Stimulated activated CD8-positive, alpha-beta memory T cell treated with anti-CD3 and anti-CD28 coated beads, Interleukin-7, amount 100 ng/mL, for 48 hours (primary cell): ENCODE data around the gene RNU5D-1.
"Not testable (repeated sequence)": the region's sequence is repeated elsewhere in the genome, so short reads cannot be mapped to it uniquely, and the experiment has no call there.

Experiments
- DNase-seq, 2 donors: peaks; one replicate each; pipeline ENCODE4 v3.0.0-alpha.2; 2020; ENCODE audit warnings: low read depth in 1 of 2; ENCODE audit errors: extremely low read depth in 1 of 2

The RNU5D-1 gene

GRCh38 chr1:44701141-44701573 lies 29.8 kb downstream of the RNU5D-1 start:
- no peak for DNase-seq

- DNase-seq, result no peak
These were observed 30.4 kb downstream of the RNU5D-1 start for GRCh38 chr1:44700573-44700972.

GRCh38 chr1:44699375-44699774 lies 31.6 kb downstream of the RNU5D-1 start:
- DNase-seq, result not testable (repeated sequence)

- no peak for DNase-seq
These were observed 32.8 kb downstream of the RNU5D-1 start for GRCh38 chr1:44698138-44698537.

GRCh38 chr1:44696789-44697345 lies 34.1 kb downstream of the RNU5D-1 start:
- no peak for DNase-seq

- DNase-seq, result no peak
These were observed 34.9 kb downstream of the RNU5D-1 start for GRCh38 chr1:44696101-44696500.

- no peak for DNase-seq
These were observed 35.3 kb downstream of the RNU5D-1 start for GRCh38 chr1:44695671-44696070.

GRCh38 chr1:44694863-44695478 lies 36.0 kb downstream of the RNU5D-1 start:
- DNase-seq, result no peak

- DNase-seq, result no peak
These were observed 37.1 kb downstream of the RNU5D-1 start for GRCh38 chr1:44693900-44694299.

- no peak for DNase-seq
These were observed 37.8 kb downstream of the RNU5D-1 start for GRCh38 chr1:44693159-44693558.

GRCh38 chr1:44689447-44689765 lies 41.6 kb downstream of the RNU5D-1 start:
- no peak for DNase-seq

- no peak for DNase-seq
These were observed 42.1 kb downstream of the RNU5D-1 start for GRCh38 chr1:44688760-44689446.

GRCh38 chr1:44685881-44686280 lies 45.1 kb downstream of the RNU5D-1 start:
- DNase-seq, result no peak

- DNase-seq, result no peak
These were observed 45.8 kb downstream of the RNU5D-1 start for GRCh38 chr1:44685218-44685617.

- DNase-seq, result no peak
These were observed 46.4 kb downstream of the RNU5D-1 start for GRCh38 chr1:44684525-44684924.

- no peak for DNase-seq
These were observed 48.1 kb downstream of the RNU5D-1 start for GRCh38 chr1:44682883-44683265.

GRCh38 chr1:44681905-44682882 lies 48.8 kb downstream of the RNU5D-1 start:
- no peak for DNase-seq
